Stimulated activated CD4-positive, alpha-beta T cell treated with anti-CD3 and anti-CD28 coated beads, TNF-alpha, amount 100 ng/mL, for 4 hours (primary cell): Measurements from ENCODE around the gene SLBP.
"Not testable (repeated sequence)": the region's sequence is repeated elsewhere in the genome, so short reads cannot be mapped to it uniquely, and the experiment has no call there.

Experiments
- DNase-seq, 3 experiments: peaks; one replicate each; pipeline ENCODE4 v3.0.0-alpha.2; 2020; ENCODE audit warnings: low read depth in 3 of 3

The SLBP gene

DNA sequence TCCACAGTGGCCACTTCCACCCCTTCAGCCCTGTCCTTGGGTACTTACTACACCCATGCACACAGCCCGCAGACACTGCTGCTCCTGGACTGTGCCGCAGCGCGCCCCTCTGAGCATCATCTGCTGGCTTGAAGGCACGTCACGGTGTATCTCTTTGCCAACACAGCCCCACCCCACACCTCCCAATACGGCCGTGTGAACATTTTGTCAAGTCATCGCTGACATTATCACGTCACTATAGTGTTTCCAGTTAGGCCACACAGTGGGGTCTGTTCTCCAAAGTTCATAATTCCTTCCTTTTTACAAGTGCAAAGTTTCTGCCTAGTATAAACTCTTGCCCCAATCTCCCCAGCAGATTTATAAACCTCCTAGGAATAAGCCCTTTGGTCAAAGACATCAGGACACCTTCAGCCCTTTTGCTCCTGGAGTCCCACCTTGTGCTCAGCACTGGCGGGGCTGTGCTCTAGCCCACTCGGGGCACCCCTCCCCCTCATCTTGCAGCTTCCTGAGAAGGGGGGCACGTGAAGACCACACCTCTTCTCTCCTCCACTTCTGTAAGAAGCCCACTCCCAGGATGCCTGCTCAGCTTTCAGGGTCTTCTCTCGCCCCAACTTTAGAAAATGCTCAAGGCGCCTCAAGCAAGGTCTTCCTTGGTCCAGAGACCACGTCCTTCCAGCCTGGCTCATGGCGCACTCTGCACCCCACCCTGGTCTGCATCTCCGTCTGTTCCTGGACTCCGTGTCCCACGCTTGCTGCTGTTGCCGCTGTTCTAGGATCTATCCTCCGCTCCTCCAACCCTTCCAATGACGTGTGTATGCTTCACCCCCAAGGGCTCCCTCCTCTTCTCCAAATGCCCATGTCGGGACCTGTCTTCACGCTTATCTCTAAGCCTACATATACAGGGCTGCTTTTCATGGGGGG, 35.3 kb downstream of the SLBP start:
- no peak for DNase-seq

DNA sequence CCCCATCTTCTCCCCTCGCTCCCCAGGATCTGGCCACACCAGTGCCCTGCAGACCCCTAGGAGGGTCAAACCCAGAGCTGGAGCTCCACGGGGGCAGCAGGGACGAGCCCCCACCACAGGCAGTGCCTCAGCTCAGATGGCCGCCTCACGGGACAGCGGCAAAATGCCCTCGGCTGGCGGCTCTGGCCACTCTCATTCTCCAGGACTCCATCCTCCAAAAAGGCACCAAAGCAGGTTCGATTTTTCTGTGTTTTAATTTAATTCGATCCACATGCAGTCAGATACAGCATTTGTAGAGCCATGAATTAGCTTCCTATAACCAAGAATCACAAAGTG, 36.3 kb downstream of the SLBP start:
- DNase-seq, result no peak

DNA sequence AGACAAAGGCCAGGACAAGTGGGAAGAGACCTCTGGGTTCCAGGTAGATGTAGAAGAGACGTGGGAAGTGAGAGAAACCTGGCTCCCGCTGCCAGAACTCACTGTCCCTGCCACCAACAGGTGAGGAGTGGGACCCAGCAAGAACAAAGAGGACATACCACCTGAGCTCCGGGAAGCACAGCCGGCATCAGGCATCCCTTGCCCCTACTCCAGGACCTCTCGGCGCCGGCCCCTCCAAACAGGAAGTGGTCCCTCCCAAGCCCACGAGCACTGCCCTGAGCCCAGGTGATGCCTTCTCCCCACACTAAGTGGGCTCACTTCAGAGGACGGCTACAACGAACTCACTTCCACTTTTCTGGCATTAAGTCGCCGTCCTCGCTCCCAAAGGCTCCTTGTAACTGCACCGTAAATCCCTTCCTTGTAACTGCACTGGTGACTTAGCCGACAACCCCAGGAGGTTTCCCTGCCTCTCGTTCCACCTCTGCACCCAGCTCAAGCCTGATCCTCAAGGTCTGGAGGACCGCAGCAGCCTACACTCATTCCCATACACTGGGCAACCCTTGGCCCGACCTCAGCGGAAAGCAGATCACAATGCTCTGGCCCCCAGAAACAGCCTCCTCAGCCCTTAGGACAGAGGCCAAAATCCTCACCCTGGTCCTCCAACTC, 36.9 kb downstream of the SLBP start:
- no peak for DNase-seq

DNA sequence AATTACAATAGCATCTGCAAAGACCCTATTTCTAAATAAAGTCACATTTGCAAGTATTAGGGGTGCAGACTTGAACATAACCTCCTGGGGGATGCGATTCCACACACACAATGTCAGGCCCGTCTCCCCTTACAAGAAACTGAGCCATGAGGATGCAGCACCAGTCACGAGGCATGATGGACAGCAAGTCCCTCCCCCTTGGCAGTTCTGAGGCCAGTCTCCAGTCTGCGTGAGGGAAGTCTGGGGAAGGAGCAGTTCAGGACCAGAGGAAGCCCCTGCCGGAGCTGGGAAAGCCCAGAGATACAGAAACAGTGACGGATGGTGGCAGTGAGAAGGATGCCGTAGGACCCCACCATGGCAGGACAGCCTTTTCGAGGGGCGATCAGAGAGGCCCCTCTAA, 37.4 kb downstream of the SLBP start:
- DNase-seq, result no peak

DNA sequence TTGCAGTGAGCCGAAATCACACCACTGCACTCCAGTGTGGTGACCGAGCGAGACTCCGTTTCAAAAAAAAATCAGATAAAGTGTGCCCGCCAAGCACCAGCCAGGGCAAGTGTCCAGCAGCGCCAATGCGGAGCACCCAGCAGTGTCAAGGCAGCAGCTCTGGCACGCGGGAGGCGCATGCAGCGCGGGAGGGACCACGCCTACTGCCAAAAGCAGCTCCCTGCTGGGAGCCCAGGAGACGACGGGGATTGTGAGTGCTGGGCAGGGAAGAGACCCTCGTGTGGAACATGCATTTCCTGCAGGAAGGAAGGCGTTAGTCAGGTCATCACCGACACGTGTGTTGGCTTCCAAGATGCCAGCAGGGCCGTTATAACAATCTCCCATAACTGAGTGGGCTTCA, 38.4 kb downstream of the SLBP start:
- DNase-seq, result no peak

DNA sequence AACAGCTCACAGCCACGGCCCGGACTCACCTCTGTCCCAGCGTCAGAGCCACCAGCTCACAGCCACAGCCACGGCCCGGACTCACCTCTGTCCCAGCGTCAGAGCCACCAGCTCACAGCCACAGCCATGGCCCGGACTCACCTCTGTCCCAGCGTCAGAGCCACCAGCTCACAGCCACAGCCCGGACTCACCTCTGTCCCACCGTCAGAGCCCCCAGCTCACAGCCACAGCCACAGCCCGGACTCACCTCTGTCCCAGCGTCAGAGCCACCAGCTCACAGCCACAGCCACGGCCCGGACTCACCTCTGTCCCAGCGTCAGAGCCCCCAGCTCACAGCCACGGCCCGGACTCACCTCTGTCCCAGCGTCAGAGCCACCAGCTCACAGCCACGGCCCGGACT, 41.1 kb downstream of the SLBP start:
- DNase-seq, result not testable (repeated sequence)

DNA sequence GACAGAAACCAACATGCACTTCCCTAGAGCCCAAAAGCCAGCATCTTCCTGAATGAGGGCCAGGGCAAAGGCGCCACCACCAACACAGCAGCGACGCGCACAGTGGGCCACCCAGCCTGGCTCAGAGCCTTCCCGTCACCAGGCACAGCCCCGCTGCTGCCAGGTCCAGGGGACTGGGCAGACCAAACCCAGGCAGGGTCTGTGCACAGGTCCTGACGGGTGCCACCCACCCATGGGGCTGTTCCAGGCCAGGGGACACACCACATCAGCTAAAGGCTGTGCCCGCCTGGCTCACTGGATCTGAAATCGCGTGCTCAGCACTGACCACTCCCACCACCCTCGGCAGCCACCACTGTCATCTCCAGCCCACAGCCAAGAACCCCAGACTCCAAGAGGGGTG, 41.8 kb downstream of the SLBP start:
- DNase-seq, result no peak

GRCh38 chr4:1669850-1670249, 42.3 kb downstream of the SLBP start:
- no peak for DNase-seq

- DNase-seq, result no peak
These were observed 42.8 kb downstream of the SLBP start for GRCh38 chr4:1669270-1669669.

- no peak for DNase-seq
These were observed 43.7 kb downstream of the SLBP start for GRCh38 chr4:1668488-1668840.

GRCh38 chr4:1667273-1667672, 44.8 kb downstream of the SLBP start:
- DNase-seq, result no peak

GRCh38 chr4:1666391-1666790, 45.7 kb downstream of the SLBP start:
- DNase-seq, result no peak

GRCh38 chr4:1664141-1664540, 48.0 kb downstream of the SLBP start:
- DNase-seq, result no peak

DNA sequence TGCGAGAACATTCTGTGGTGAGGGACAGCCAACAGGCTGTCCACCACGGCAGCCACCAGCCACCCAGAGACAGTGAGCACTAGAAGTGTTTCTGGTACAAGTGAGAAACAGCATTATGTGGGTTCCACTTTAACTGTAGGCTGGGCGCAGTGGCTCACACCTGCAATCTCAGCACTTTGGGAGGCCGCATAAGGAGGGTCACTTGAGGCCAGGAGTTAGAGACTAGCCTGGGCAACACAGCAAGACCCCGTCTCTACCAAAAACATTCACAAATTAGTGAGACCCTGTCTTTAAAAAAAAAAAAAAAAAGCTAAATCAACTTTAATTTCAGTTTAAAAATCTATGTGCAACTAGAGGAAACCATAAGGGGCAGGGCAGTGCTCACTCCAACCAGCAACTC, 48.6 kb downstream of the SLBP start:
- no peak for DNase-seq

GRCh38 chr4:1661695-1662094, 50.4 kb downstream of the SLBP start:
- no peak for DNase-seq

- no peak for DNase-seq
These were observed 51.0 kb downstream of the SLBP start for GRCh38 chr4:1660948-1661677.

GRCh38 chr4:1659104-1660043, 52.7 kb downstream of the SLBP start:
- DNase-seq, result no peak

DNA sequence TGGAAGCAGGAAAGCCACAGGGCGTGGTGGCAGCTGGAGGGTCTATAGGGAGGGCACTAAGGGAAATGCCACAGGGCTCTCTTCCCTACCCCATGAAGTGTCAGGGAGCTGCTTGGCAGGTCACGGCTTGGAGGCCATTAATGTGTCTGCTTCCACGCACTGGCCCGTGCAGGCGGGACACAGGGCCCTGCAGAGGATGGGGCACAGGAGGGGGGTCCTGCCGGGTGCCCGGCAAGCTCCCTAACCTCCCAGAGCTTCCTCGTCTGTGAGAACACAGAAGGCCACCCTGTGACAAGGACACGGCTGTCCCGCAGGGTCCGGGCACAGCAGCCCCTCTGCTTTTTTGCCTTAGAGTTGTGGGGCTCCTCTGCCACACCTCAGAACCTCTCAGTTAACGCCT, 53.5 kb downstream of the SLBP start:
- DNase-seq, result no peak

- DNase-seq, result no peak
These were observed 54.0 kb downstream of the SLBP start for GRCh38 chr4:1658146-1658545.

DNA sequence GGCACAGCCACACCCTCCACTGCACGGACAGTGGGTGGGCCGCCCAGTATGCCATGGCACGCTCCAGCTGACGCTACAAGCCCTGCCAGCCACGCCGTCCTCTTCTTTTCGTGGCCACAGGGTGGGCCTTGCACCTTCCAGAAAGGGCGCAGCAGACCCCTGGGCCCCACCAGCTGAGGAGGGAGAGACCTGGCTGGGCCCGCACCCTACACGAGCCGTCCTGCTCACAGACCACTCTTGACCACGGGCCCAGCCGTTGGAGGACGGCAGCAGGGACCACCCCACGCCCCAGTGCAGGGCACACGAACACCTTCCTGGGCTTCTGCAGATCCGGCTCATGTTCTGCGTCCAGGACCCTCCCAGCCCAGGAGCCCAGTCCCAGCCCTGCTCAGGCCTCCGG, 55.1 kb downstream of the SLBP start:
- no peak for DNase-seq

DNA sequence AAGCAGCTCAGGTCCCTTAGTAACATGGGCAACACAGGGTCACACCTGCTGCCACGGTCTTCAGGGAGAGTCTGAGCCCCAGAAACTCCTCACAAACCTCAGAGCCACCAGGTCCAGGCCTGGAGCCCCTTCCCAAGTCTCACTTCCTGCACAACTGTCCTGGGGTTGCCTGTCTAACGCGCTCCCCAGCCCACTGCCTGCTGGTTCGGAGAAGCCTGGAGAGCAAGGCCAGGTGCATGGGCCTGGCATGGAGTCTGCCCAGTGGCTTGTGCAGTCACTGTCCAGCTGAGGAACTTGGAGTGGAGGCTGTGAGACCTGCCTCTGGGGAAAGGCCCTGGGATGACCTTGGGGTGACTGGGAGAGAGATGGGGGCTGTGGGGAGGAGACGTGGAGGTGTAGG, 56.0 kb downstream of the SLBP start:
- DNase-seq, result no peak

DNA sequence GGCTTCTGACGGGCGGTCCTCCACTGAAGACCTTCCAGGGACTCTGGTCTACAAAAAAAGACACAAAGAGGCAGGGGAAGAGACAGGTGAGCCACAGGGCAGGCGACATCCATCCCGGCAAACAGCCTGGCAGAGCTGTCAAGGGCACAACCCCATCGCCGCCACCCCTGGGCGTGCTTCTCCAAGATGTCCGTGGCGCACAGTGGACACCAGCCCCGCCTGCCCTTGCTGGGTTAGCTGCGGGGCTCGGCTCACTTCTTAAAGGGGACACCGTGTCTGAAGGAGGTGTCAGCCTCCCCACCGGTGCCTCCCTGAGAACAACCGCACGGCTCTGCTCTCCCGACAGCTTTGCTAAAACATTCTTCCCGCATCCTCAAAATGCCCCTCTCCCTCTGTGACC, 56.4 kb downstream of the SLBP start:
- no peak for DNase-seq
